Measurements from ENCODE around the gene GNAO1.

GRCh38 chr16:56332464-56333079 is 141.3 kb downstream of the GNAO1 start:
- TF ChIP-seq CTCF (IDR thresholded peaks at IDR 0.05) (no peak), POLR2A (IDR thresholded peaks at IDR 0.05) (no peak)
